GM12865 (cell line): Measurements from ENCODE around the gene TSKS.

Experiments
- DNase-seq: peaks from one replicate; pipeline ENCODE4 v3.0.0; 2010; ENCODE audit warnings: low read depth
- H3K4me3 ChIP-seq: 2 replicates; pipeline ENCODE4 v1.5.1; 2011; ENCODE audit warnings: mild to moderate bottlenecking, low read depth, low read length, control low read depth
- TF ChIP-seq, protein P1 (sequence below): IDR thresholded peaks from 2 replicates; pipeline ENCODE4 v1.5.1; 2011; ENCODE audit warnings: low read length, control low read depth, low read depth, inconsistent platforms; ENCODE audit not compliant: insufficient read depth; ENCODE audit errors: missing control alignments

The TSKS gene

DNA sequence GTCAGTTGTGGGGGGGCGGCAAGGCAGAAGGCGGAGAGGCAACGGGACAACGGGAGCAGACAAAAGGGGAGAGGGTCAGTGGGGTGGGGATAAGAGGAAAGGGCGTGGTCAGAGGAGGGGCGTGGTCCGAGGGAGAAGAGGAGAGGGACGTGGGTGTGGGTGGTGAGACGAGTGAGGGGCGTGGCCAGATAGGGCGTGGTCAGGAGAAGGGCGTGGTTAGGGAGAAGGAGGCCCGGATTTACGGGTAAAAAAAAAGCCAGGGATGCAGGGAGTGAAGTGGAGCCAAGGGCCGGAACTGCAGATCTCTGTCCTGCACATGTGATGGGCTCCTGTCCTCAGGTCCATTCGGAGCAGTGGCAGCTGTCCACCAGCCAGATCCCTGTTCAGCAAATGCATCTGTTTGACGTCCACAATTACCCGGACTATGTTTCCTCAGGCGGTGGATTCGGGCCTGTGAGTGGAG lies 50.7 kb downstream of the TSKS start:
- H3K4me3 ChIP-seq: no peak overlapping the region
- peak; percentile 21 for DNase-seq
- TF ChIP-seq, protein P1, sequence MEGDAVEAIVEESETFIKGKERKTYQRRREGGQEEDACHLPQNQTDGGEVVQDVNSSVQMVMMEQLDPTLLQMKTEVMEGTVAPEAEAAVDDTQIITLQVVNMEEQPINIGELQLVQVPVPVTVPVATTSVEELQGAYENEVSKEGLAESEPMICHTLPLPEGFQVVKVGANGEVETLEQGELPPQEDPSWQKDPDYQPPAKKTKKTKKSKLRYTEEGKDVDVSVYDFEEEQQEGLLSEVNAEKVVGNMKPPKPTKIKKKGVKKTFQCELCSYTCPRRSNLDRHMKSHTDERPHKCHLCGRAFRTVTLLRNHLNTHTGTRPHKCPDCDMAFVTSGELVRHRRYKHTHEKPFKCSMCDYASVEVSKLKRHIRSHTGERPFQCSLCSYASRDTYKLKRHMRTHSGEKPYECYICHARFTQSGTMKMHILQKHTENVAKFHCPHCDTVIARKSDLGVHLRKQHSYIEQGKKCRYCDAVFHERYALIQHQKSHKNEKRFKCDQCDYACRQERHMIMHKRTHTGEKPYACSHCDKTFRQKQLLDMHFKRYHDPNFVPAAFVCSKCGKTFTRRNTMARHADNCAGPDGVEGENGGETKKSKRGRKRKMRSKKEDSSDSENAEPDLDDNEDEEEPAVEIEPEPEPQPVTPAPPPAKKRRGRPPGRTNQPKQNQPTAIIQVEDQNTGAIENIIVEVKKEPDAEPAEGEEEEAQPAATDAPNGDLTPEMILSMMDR: no peak

DNA sequence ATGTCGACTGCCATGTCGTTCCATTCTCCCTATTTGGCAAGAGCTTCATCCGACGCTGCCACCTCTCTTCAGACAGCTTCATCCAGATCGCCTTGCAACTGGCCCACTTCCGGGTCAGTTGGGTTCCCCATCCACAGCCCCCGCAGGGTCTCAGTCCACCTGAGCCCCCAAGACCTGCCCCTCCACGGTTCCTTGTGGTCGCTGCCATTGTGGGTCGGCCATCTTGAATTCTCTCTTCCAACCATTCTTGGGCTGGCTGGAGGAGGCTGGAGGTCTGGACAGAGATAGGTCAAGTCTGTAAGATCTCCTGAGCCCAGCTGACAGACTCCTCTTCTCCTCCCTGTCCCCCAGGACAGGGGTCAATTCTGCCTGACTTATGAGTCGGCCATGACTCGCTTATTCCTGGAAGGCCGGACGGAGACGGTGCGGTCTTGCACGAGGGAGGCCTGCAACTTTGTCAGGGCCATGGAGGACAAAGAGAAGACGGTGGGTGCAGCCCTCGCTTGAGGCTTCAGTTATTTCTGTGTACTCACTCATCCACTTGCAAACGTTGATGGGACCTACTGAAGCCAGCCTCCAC lies 52.6 kb downstream of the TSKS start:
- TF ChIP-seq, protein P1: no peak
- no peak overlapping the region for H3K4me3 ChIP-seq
- DNase-seq: no peak

DNA sequence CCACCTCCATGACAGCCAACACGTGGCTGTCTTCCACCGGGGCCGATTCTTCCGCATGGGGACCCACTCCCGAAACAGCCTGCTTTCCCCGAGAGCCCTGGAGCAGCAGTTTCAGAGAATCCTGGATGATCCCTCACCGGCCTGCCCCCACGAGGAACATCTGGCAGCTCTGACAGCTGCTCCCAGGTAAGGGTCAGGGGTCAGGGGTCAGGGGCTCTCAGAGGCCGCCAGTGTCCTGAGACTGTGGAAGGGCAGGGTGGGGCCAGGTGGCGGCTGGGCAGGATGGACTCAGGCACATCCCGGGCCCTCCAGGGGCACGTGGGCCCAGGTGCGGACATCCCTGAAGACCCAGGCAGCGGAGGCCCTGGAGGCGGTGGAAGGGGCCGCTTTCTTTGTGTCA lies 57.2 kb downstream of the TSKS start:
- TF ChIP-seq, protein P1: no peak
- H3K4me3 ChIP-seq: no peak overlapping the region
- DNase-seq: no peak

DNA sequence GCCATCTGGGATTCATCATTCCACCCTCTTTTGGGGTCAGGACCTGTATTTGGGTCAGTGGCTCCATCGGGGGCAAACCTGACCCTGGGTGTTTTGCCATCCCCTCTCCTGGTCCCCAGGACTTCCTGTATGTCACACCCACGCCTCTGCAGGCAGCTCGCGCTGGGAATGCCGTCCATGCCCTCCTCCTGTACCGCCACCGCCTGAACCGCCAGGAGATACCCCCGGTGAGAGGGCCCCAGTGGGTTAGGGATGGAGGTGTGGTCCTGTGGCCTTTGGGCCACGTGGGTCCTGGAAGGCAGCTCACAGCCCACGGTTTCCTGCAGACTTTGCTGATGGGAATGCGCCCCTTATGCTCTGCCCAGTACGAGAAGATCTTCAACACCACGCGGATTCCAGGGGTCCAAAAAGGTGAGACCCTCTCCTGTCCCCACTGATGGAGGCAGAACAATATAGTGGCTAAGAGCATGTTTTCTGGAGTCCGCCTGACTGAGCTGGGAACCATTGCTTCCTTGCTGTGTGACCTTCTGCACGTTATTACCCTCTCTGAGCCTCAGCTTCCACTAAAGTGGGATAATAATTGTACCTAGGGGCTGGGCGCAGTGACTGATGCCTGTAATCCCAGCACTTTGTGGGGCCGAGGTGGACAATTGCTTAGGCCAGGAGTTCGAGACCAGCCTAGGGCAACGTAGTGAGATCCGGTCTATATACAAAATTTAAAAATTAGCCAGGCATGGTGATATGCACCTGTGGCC lies 58.0 kb downstream of the TSKS start:
- TF ChIP-seq, protein P1: no peak
- DNase-seq: no peak
- H3K4me3 ChIP-seq: no peak overlapping the region

DNA sequence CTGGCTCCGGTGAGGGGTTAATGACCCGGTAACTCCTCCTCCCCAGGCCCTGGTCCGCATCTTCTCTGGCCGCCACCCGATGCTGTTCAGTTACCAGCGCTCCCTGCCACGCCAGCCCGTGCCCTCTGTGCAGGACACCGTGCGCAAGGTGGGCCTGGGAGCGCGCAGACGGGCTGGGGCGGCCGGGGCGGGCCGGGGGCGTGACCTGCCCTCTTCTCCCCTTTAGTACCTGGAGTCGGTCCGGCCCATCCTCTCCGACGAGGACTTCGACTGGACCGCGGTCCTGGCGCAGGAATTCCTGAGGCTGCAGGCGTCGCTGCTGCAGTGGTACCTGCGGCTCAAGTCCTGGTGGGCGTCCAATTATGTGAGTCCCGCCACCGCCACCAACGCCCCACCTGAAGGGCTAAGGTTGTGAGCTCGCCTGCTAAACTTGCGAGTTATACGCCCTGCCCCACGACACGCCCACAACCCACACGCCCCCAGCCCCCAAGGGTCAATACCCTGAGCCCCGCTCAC lies 61.8 kb downstream of the TSKS start:
- DNase-seq: no peak
- TF ChIP-seq, protein P1: no peak
- H3K4me3 ChIP-seq: no peak overlapping the region

DNA sequence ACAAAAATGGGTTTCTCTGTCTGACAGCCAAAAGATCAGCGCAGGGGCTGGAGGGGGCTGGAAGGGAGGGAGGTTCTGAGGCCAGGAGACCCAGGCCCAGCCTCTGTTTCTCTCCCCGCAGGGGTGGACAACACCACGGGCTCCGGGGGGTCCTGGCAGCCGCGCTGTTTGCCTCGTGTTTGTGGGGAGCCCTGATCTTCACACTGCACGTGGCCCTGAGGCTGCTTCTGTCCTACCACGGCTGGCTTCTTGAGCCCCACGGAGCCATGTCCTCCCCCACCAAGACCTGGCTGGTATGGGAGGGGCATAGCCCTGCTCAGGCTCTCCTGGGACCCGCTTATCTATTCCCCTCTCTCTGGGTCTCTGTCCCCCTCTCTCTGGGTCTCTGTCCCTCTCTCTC lies 62.5 kb downstream of the TSKS start:
- TF ChIP-seq, protein P1: no peak
- no peak for DNase-seq
- H3K4me3 ChIP-seq: no peak overlapping the region
